Loucy (cell line): ENCODE measurements around the gene B3GLCT.

Experiments used
- H2AFZ ChIP-seq: fragments of 200-600 bp; sonication (generic); 2 replicates; pipeline ENCODE4 v1.6.0; 2016; ENCODE audit warnings: antibody characterized with exemption, mild to moderate bottlenecking, low read length, moderate library complexity
- H3F3A ChIP-seq: fragments of 200-600 bp; 2 replicates; pipeline ENCODE4 v1.6.0; 2016; ENCODE audit warnings: antibody characterized with exemption, low read depth, mild to moderate bottlenecking
- H3K27me3 ChIP-seq: fragments of 200-600 bp; sonication (generic); 2 replicates; pipeline ENCODE4 v1.6.1; 2014; ENCODE audit warnings: low read length, mild to moderate bottlenecking; ENCODE audit not compliant: insufficient read depth, poor library complexity, severe bottlenecking
- H3K36me3 ChIP-seq: fragments of 200-600 bp; sonication (generic); 2 replicates; pipeline ENCODE4 v1.6.1; 2016; ENCODE audit warnings: low read length; ENCODE audit not compliant: insufficient read depth
- H3K4me1 ChIP-seq: fragments of 200-600 bp; sonication (generic); 2 replicates; pipeline ENCODE4 v1.5.1; 2014; ENCODE audit warnings: low read length, mild to moderate bottlenecking; ENCODE audit not compliant: insufficient read depth, poor library complexity, severe bottlenecking
- H3K4me2 ChIP-seq: fragments of 200-600 bp; sonication (generic); 2 replicates; pipeline ENCODE4 v1.6.0; 2014; ENCODE audit warnings: antibody characterized with exemption, low read length, low read depth, mild to moderate bottlenecking; ENCODE audit not compliant: poor library complexity, severe bottlenecking
- H3K4me3 ChIP-seq: fragments of 200-600 bp; sonication (generic); 2 replicates; pipeline ENCODE4 v1.5.1; 2014; ENCODE audit warnings: low read length, mild to moderate bottlenecking, mixed read lengths; ENCODE audit not compliant: poor library complexity, severe bottlenecking
- H3K79me2 ChIP-seq: fragments of 200-600 bp; sonication (generic); 2 replicates; pipeline ENCODE4 v1.6.1; 2014; ENCODE audit warnings: low read length; ENCODE audit not compliant: insufficient read depth
- H3K9ac ChIP-seq: fragments of 200-600 bp; sonication (generic); 2 replicates; pipeline ENCODE4 v1.6.0; 2014; ENCODE audit warnings: mild to moderate bottlenecking, low read depth, low read length, moderate library complexity; ENCODE audit not compliant: poor library complexity, severe bottlenecking
- H3K9me2 ChIP-seq: fragments of 200-600 bp; sonication (generic); replicated peaks from 2 replicates; pipeline ENCODE4 v1.6.1; 2016; ENCODE audit warnings: low read depth, low read length, mixed read lengths
- H3K9me3 ChIP-seq: fragments of 200-600 bp; sonication (generic); 2 replicates; pipeline ENCODE4 v1.6.1; 2014; ENCODE audit warnings: mild to moderate bottlenecking, antibody characterized with exemption, low read length, low read depth; ENCODE audit not compliant: insufficient read depth
- H4K20me1 ChIP-seq: fragments of 200-600 bp; sonication (generic); 2 replicates; pipeline ENCODE4 v1.6.0; 2014; ENCODE audit warnings: antibody characterized with exemption, low read length, mild to moderate bottlenecking; ENCODE audit not compliant: insufficient read depth, poor library complexity, severe bottlenecking
- CTCF ChIP-seq: fragments of 200-600 bp; sonication (generic); conservative IDR thresholded peaks from 2 replicates; pipeline ENCODE4 v1.5.1; 2014; ENCODE audit warnings: mild to moderate bottlenecking, antibody characterized with exemption, low read length
- EZH2phosphoT487 ChIP-seq: fragments of 200-600 bp; IDR thresholded peaks from 2 replicates; pipeline ENCODE4 v1.6.1; 2018; ENCODE audit warnings: antibody characterized with exemption, mild to moderate bottlenecking, moderate library complexity, borderline replicate concordance

Gene B3GLCT

GRCh38 chr13:31240921-31241320, 41.1 kb downstream of the B3GLCT start:
- Histone ChIP-seq H3K79me2 (peaks cover 64% of the 10 kb centered on the region), H3K9me2 (no peaks in the 10 kb centered on the region), H3K36me3 (peaks cover 3% of the 10 kb centered on the region; the same call in 1 of the 2 replicates), H3K4me2 (no peak overlapping the region), H3K4me1 (peaks cover 15% of the 10 kb centered on the region), H2AFZ (no peak overlapping the region), H3K9me3 (no peaks in the 10 kb centered on the region), H4K20me1 (no peaks in the 10 kb centered on the region), H3K4me3 (no peak overlapping the region), H3K9ac (no peak overlapping the region), H3F3A (no peaks in the 10 kb centered on the region), H3K27me3 (no peaks in the 10 kb centered on the region)
- TF ChIP-seq EZH2phosphoT487 (no peak), CTCF (no peak)

GRCh38 chr13:31242367-31242766, 42.6 kb downstream of the B3GLCT start:
- TF ChIP-seq CTCF (no peak), EZH2phosphoT487 (no peak)
- Histone ChIP-seq H2AFZ (no peak overlapping the region), H3K4me1 (peaks cover 15% of the 10 kb centered on the region)

GRCh38 chr13:31242916-31243315, 43.1 kb downstream of the B3GLCT start:
- Histone ChIP-seq H2AFZ (no peak overlapping the region), H3K9ac (no peak overlapping the region), H3K9me2 (no peaks in the 10 kb centered on the region), H4K20me1 (no peaks in the 10 kb centered on the region), H3F3A (no peaks in the 10 kb centered on the region), H3K4me3 (no peak overlapping the region), H3K36me3 (peaks cover 14% of the 10 kb centered on the region; the same call in 1 of the 2 replicates), H3K4me1 (peaks cover 15% of the 10 kb centered on the region), H3K9me3 (no peaks in the 10 kb centered on the region), H3K4me2 (no peak overlapping the region), H3K79me2 (peaks cover 58% of the 10 kb centered on the region), H3K27me3 (no peaks in the 10 kb centered on the region)
- no peak for TF ChIP-seq CTCF
- TF ChIP-seq EZH2phosphoT487, result no peak

More at GRCh38 chr13:31242367-31242766, 42.6 kb downstream of the B3GLCT start:
- Histone ChIP-seq H3K79me2 (peaks cover 59% of the 10 kb centered on the region), H3K9me2 (no peaks in the 10 kb centered on the region), H3K9ac (no peak overlapping the region), H3F3A (no peaks in the 10 kb centered on the region), H3K4me3 (no peak overlapping the region), H4K20me1 (no peaks in the 10 kb centered on the region), H3K4me2 (no peak overlapping the region), H3K36me3 (peaks cover 8% of the 10 kb centered on the region; the same call in 1 of the 2 replicates), H3K27me3 (no peaks in the 10 kb centered on the region), H3K9me3 (no peaks in the 10 kb centered on the region)
